22Rv1 (cell line): Measurements from ENCODE around the gene RSPH4A.

Source experiments
- CTCF ChIP-seq: fragments of 450-650 bp; IDR thresholded peaks from 2 replicates; pipeline ENCODE4 v1.5.1; 2017; ENCODE audit warnings: mild to moderate bottlenecking
- ZFX ChIP-seq: fragments of 450-650 bp; IDR thresholded peaks from 2 replicates; pipeline ENCODE4 v1.6.1; 2017; ENCODE audit warnings: antibody characterized with exemption, borderline replicate concordance

GRCh38 chr6:116579143-116579542, 37.1 kb upstream of the RSPH4A start:
- TF ChIP-seq CTCF, result no peak
- TF ChIP-seq ZFX, result no peak
